Transverse colon (tissue), 4 donors: Measurements from ENCODE around the gene C19orf73.

ENCODE experiments used
- POLR2A ChIP-seq: fragments of 450-650 bp; IDR thresholded peaks from one replicate; pipeline ENCODE4 v1.6.1; 2016; ENCODE audit warnings: antibody characterized with exemption, mild to moderate bottlenecking, moderate library complexity
- POLR2AphosphoS5 ChIP-seq, 3 donors: sonication (generic); formaldehyde crosslinking; IDR thresholded peaks; one replicate each; pipeline ENCODE4 v1.6.1; 2016; ENCODE audit warnings: antibody characterized with exemption in 3 of 3
- TF ChIP-seq, protein P1 (sequence below), 5 experiments: fragments of 200-600 bp in 3 of 5; fragments of 450-650 bp in 2 of 5; sonication (generic) in 3 of 5; IDR thresholded peaks; 1 replicate in 2 of 5; 2 replicates in 3 of 5; pipeline ENCODE4 v1.5.1; 2016 to 2017; ENCODE audit warnings: antibody characterized with exemption in 5 of 5, inconsistent platforms in 3 of 5, mild to moderate bottlenecking in 2 of 5, moderate library complexity in 1 of 5

DNA sequence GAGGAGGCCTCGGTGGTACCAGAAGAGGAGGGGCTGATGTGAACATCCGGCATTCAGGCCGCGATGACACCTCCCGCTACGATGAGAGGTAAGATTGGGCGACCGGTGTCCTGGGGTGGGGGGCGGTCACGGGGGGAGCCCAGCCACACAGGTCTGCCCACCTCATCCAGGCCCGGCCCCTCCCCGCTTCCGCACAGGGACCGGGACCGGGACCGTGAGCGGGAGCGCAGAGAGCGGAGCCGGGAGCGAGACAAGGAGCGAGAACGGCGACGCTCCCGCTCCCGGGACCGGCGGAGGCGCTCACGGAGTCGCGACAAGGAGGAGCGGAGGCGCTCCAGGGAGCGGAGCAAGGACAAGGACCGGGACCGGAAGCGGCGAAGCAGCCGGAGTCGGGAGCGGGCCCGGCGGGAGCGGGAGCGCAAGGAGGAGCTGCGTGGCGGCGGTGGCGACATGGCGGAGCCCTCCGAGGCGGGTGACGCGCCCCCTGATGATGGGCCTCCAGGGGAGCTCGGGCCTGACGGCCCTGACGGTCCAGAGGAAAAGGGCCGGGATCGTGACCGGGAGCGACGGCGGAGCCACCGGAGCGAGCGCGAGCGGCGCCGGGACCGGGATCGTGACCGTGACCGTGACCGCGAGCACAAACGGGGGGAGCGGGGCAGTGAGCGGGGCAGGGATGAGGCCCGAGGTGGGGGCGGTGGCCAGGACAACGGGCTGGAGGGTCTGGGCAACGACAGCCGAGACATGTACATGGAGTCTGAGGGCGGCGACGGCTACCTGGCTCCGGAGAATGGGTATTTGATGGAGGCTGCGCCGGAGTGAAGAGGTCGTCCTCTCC, 11.1 kb downstream of the C19orf73 start:
- TF ChIP-seq POLR2A = no peak
- TF ChIP-seq, protein P1, sequence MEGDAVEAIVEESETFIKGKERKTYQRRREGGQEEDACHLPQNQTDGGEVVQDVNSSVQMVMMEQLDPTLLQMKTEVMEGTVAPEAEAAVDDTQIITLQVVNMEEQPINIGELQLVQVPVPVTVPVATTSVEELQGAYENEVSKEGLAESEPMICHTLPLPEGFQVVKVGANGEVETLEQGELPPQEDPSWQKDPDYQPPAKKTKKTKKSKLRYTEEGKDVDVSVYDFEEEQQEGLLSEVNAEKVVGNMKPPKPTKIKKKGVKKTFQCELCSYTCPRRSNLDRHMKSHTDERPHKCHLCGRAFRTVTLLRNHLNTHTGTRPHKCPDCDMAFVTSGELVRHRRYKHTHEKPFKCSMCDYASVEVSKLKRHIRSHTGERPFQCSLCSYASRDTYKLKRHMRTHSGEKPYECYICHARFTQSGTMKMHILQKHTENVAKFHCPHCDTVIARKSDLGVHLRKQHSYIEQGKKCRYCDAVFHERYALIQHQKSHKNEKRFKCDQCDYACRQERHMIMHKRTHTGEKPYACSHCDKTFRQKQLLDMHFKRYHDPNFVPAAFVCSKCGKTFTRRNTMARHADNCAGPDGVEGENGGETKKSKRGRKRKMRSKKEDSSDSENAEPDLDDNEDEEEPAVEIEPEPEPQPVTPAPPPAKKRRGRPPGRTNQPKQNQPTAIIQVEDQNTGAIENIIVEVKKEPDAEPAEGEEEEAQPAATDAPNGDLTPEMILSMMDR (IDR thresholded peaks at IDR 0.05) = no peak
- no peak for TF ChIP-seq POLR2AphosphoS5 (IDR thresholded peaks at IDR 0.05)
